SK-N-SH treated with all-trans-retinoic acid at 6 μM for 48 hours (cell line): Measurements from ENCODE around the gene ALAS1.

Experiments
- ARNTL ChIP-seq: fragments of 450-650 bp; formaldehyde crosslinking; IDR thresholded peaks from 2 replicates; pipeline ENCODE4 v1.5.0; 2020; ENCODE audit warnings: low read depth, mild to moderate bottlenecking, moderate library complexity, borderline replicate concordance
- RARB ChIP-seq: fragments of 250-450 bp; sonication (Bioruptor Pico); IDR thresholded peaks from 2 replicates; pipeline ENCODE4 v1.8.0; 2021; ENCODE audit warnings: mild to moderate bottlenecking, moderate library complexity
- TF ChIP-seq, protein P1 (sequence below): fragments of 250-450 bp; sonication (Bioruptor Pico); IDR thresholded peaks from 2 replicates; pipeline ENCODE4 v1.8.0; 2020; ENCODE audit warnings: mild to moderate bottlenecking, moderate library complexity, borderline replicate concordance

DNA sequence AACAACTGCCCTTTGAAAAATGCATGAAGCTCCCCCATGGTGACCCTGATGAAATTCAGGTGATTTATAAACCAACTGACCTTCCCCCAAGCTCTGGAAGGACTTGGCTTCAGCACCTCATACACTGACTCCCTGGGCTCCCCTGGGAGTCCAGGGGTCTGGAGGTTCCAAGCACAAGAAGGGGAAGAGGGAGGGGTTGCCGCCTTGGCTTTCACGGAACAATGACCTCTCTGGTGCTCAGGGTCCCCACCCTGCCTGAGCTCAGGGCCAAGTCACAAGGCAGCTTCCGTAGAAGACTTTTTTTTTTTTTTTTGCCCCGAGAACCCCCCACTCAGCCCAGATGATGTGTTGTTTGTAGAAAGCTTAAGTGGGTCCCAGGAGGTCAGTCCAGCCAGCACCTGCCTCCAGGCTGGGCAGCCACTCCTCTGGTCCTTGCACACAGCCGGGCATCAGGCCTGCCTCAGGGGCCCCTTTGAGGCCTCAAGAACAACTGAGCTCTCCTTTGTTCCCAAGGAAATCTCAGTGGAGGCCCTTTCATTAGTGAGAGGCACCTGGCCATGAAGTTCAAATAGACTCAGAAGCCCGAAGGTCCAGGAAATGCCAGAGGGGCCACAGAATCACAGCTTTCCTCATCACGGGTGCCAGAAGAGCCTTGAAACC, 14.0 kb upstream of the ALAS1 start:
- TF ChIP-seq, protein P1, sequence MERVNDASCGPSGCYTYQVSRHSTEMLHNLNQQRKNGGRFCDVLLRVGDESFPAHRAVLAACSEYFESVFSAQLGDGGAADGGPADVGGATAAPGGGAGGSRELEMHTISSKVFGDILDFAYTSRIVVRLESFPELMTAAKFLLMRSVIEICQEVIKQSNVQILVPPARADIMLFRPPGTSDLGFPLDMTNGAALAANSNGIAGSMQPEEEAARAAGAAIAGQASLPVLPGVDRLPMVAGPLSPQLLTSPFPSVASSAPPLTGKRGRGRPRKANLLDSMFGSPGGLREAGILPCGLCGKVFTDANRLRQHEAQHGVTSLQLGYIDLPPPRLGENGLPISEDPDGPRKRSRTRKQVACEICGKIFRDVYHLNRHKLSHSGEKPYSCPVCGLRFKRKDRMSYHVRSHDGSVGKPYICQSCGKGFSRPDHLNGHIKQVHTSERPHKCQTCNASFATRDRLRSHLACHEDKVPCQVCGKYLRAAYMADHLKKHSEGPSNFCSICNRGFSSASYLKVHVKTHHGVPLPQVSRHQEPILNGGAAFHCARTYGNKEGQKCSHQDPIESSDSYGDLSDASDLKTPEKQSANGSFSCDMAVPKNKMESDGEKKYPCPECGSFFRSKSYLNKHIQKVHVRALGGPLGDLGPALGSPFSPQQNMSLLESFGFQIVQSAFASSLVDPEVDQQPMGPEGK (CRISPR knock-in tag) = no peak
- TF ChIP-seq RARB (CRISPR knock-in tag) (no peak), ARNTL (no peak)
